WTC11 (cell line): ENCODE measurements around the gene MAST1. TPM values are rescaled to one million over a fixed set of nuclear protein-coding genes. Genes with fewer than 3 reads are reported as not detected.
A peak's percentile ranks its signal among the peaks of the same experiment; 100 is the strongest.

Experiments
- ATAC-seq: fragments of 200-7000 bp; cut with Tn5 transposase; 2 replicates; pipeline ENCODE4 v1.10.0; 2021; ENCODE audit warnings: mild to moderate bottlenecking, moderate library complexity
- CTCF ChIA-PET: fragments of 300-600 bp; sonication (Branson Sonifier 250); formaldehyde crosslinking; loops from one replicate; lab custom pipeline; 2021; ENCODE audit warnings: antibody characterized with exemption; lab: Charles Lee
- POLR2A ChIA-PET: fragments of 350-600 bp; sonication (Branson Sonifier 250); formaldehyde crosslinking; loops from one replicate; lab custom pipeline; 2021; ENCODE audit warnings: antibody characterized with exemption; lab: Charles Lee
- DNase-seq: peaks from one replicate; pipeline ENCODE4 v3.0.0; 2021; ENCODE audit warnings: low spot score
- H3K27ac Mint-ChIP-seq: 2 replicates; pipeline ENCODE4 v1.8.0; 2021; ENCODE audit warnings: mixed read lengths
- H3K27me3 Mint-ChIP-seq: 2 replicates; pipeline ENCODE4 v1.8.0; 2021; ENCODE audit warnings: low read depth, mild to moderate bottlenecking, moderate library complexity, mixed read lengths
- H3K36me3 Mint-ChIP-seq: 2 replicates; pipeline ENCODE4 v1.8.0; 2021; ENCODE audit warnings: mixed read lengths
- H3K4me1 Mint-ChIP-seq: 2 replicates; pipeline ENCODE4 v1.8.0; 2022; ENCODE audit warnings: mixed read lengths
- H3K4me3 Mint-ChIP-seq: 2 replicates; pipeline ENCODE4 v1.8.0; 2021; ENCODE audit warnings: mild to moderate bottlenecking, moderate library complexity, mixed read lengths
- H3K9me3 Mint-ChIP-seq: 2 replicates; pipeline ENCODE4 v1.8.0; 2021; ENCODE audit warnings: mixed read lengths
- AFF4 ChIP-seq: sonication (generic); formaldehyde crosslinking; IDR thresholded peaks from 2 replicates; pipeline ENCODE4 v1.8.1; 2023; ENCODE audit warnings: mild to moderate bottlenecking, missing genetic modification reagents, borderline replicate concordance
- AR ChIP-seq: fragments of 250-450 bp; sonication (Bioruptor Pico); IDR thresholded peaks from 2 replicates; pipeline ENCODE4 v1.9.0; 2021; ENCODE audit warnings: mild to moderate bottlenecking
- CDX4 ChIP-seq: fragments of 250-450 bp; sonication (Bioruptor Pico); IDR thresholded peaks from 2 replicates; pipeline ENCODE4 v1.9.0; 2021; ENCODE audit warnings: moderate library complexity, mild to moderate bottlenecking, inconsistent platforms, borderline replicate concordance
- CREB1 ChIP-seq: sonication (generic); formaldehyde crosslinking; IDR thresholded peaks from 2 replicates; pipeline ENCODE4 v1.8.0; 2023; ENCODE audit warnings: mild to moderate bottlenecking, missing genetic modification reagents
- CTCF ChIP-seq: fragments of 200-600 bp; IDR thresholded peaks from 2 replicates; pipeline ENCODE4 v1.8.0; 2022; ENCODE audit warnings: antibody characterized with exemption
- ELF4 ChIP-seq: sonication (generic); formaldehyde crosslinking; IDR thresholded peaks from 2 replicates; pipeline ENCODE4 v1.8.1; 2022; ENCODE audit warnings: low read depth, mild to moderate bottlenecking, moderate library complexity, missing genetic modification reagents
- FOXJ3 ChIP-seq: sonication (generic); formaldehyde crosslinking; IDR thresholded peaks from 2 replicates; pipeline ENCODE4 v1.9.0; 2021; ENCODE audit warnings: missing genetic modification reagents, mild to moderate bottlenecking, borderline replicate concordance
- HMGXB4 ChIP-seq: sonication (generic); formaldehyde crosslinking; IDR thresholded peaks from 2 replicates; pipeline ENCODE4 v1.8.1; 2023; ENCODE audit warnings: mild to moderate bottlenecking, moderate library complexity, missing genetic modification reagents
- MYBL2 ChIP-seq: sonication (generic); formaldehyde crosslinking; IDR thresholded peaks from 2 replicates; pipeline ENCODE4 v1.8.1; 2023; ENCODE audit warnings: mild to moderate bottlenecking, moderate library complexity, missing genetic modification reagents
- RELA ChIP-seq: sonication (generic); formaldehyde crosslinking; IDR thresholded peaks from 2 replicates; pipeline ENCODE4 v1.8.1; 2022; ENCODE audit warnings: missing genetic modification reagents, mild to moderate bottlenecking, borderline replicate concordance
- TEAD1 ChIP-seq: sonication (generic); formaldehyde crosslinking; IDR thresholded peaks from 2 replicates; pipeline ENCODE4 v1.8.0; 2022; ENCODE audit warnings: mild to moderate bottlenecking, missing genetic modification reagents
- TP53 ChIP-seq: sonication (generic); formaldehyde crosslinking; IDR thresholded peaks from 2 replicates; pipeline ENCODE4 v1.8.1; 2023; ENCODE audit warnings: mild to moderate bottlenecking, missing genetic modification reagents
- ZBTB21 ChIP-seq: sonication (generic); formaldehyde crosslinking; IDR thresholded peaks from 2 replicates; pipeline ENCODE4 v1.8.1; 2023; ENCODE audit warnings: mild to moderate bottlenecking, missing genetic modification reagents, borderline replicate concordance
- ZNF121 ChIP-seq: sonication (generic); formaldehyde crosslinking; IDR thresholded peaks from 2 replicates; pipeline ENCODE4 v1.8.0; 2023; ENCODE audit warnings: missing genetic modification reagents
- ZNF138 ChIP-seq: sonication (generic); formaldehyde crosslinking; conservative IDR thresholded peaks from 2 replicates; pipeline ENCODE4 v1.8.1; 2022; ENCODE audit warnings: mild to moderate bottlenecking, moderate library complexity, missing genetic modification reagents
- ZNF281 ChIP-seq: sonication (generic); formaldehyde crosslinking; IDR thresholded peaks from 2 replicates; pipeline ENCODE4 v1.8.0; 2023; ENCODE audit warnings: mild to moderate bottlenecking, missing genetic modification reagents
- ZNF512 ChIP-seq: sonication (generic); formaldehyde crosslinking; IDR thresholded peaks from 2 replicates; pipeline ENCODE4 v1.8.1; 2022; ENCODE audit warnings: missing genetic modification reagents, borderline replicate concordance
- total RNA-seq: library from RNA; stranded (reverse); gene quantifications from 3 replicates; pipeline ENCODE4 v1.2.3, GENCODE V29; 2021

The MAST1 gene
- total RNA-seq, 1 experiment from 2014 or later: 24.3 TPM

GRCh38 chr19:12833738-12834565, 4.4 kb upstream of the MAST1 start:
- Mint-ChIP-seq H3K4me3 (peak overlapping the region; percentile 70), H3K27ac (no peak overlapping the region), H3K9me3 (no peaks in the 10 kb centered on the region), H3K4me1 (peaks cover 26% of the 10 kb centered on the region), H3K36me3 (no peaks in the 10 kb centered on the region), H3K27me3 (peaks cover 61% of the 10 kb centered on the region)
- CTCF ChIA-PET: interaction anchor here (0.8 to 2.3 kb wide), 5 partner anchors 28 to 132 kb away, joined by 3 to 10 read pairs (median 7); partner anchors contain the start of gene RNASEH2A
- POLR2A ChIA-PET: no interaction called here
- peak; percentile 1; the same call in 1 of the 2 replicates for ATAC-seq
- peak; percentile 71 for DNase-seq
- TF ChIP-seq ZBTB21 (CRISPR knock-in tag) (no peak), ZNF138 (CRISPR knock-in tag) (no peak), ZNF281 (CRISPR knock-in tag) (no peak), ELF4 (no peak), TP53 (no peak), RELA (CRISPR knock-in tag) (peak; percentile 35; the same call in 1 of the 2 replicates), FOXJ3 (CRISPR knock-in tag) (no peak), CREB1 (no peak), CDX4 (no peak), TEAD1 (CRISPR knock-in tag) (no peak), AFF4 (CRISPR knock-in tag) (no peak), HMGXB4 (CRISPR knock-in tag) (peak; percentile 75), AR (CRISPR knock-in tag) (no peak), MYBL2 (CRISPR knock-in tag) (no peak), CTCF (no peak), ZNF512 (CRISPR knock-in tag) (no peak), ZNF121 (no peak)
